Endothelial cell of coronary artery (primary cell): ENCODE data around the gene INS. TPM values are rescaled to one million over a fixed set of nuclear protein-coding genes. Genes with fewer than 3 reads are reported as not detected.

Source experiments
- total RNA-seq: library from RNA; depleted of rRNA; stranded (reverse); fragments of >200 nt; gene quantifications from 2 replicates; pipeline ENCODE4 v1.2.3, GENCODE V29; 2014

The INS gene
- not detected in 2 replicates for total RNA-seq

DNA sequence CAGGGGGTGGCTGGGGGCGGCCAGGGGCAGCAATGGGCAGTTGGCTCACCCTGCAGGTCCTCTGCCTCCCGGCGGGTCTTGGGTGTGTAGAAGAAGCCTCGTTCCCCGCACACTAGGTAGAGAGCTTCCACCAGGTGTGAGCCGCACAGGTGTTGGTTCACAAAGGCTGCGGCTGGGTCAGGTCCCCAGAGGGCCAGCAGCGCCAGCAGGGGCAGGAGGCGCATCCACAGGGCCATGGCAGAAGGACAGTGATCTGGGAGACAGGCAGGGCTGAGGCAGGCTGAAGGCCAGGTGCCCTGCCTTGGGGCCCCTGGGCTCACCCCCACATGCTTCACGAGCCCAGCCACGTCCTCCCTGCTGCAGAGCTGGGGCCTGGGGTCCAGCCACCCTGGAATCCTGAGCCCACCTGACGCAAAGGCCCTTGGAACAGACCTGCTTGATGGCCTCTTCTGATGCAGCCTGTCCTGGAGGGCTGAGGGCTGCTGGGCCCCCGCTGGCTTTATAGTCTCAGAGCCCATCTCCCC is at the start of gene INS:
TSS of gene INS (minus strand) at position 474 of the 524 bp plus-strand sequence. CDS start at position 236, 238 bp downstream.

DNA sequence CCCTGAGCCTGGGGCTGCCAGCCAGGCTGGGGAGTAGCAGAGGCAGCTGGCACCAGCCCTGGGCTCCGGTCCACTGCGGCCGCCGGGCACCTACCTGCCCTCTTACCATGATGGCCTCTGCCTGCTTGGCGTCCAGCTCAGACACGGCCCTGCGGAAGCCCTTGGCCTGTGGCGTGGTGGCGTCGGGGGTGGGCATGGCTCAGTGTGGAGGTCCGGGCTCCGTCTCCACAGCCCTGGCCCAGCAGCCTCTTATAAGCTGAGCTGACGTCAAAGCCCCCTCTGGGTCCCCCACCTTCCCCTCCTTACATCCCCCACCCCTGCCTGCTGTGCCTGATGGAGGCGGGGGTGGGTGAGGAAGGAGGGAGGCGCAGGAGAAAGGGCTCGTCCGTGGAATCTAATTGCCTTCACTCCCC is 10.6 kb upstream of the INS start, which contains the start of gene TH:
TSS of gene TH (minus strand) at position 225 of the 413 bp plus-strand sequence. CDS start at position 196, 29 bp downstream.

DNA sequence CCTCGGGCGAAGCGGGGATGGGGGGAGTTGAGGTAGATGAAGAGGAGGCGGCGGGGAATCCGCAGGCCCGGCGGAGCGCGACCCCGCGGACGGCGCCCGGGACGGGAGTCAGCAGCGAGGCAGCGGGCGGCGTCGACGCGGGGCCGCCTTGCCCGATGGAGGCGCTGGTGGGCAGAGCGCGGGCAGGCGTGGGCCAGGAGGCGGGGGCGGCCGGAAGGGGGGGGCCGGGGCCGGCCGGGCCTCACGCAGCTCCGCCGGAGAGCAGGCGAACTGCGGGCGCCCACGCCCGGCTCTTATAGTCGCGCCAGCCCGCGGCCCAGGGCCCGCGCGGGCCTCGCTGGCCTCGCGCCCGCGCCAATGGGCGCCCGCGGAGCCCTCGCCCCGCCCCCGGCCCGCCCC is 21.9 kb downstream of the INS start, which contains the start of gene IGF2:
TSS of gene IGF2 (minus strand) at position 267 of the 399 bp plus-strand sequence. CDS start 3,866 bp downstream, outside the sequence.

Other genes starting within 250 kb of the INS start
- not detected in 2 replicates for gene TNNT3, start 241.5 kb downstream of the INS start, total RNA-seq
- 65.0 and 96.8 TPM in 2 replicates for gene MRPL23, start 213.9 kb downstream of the INS start, total RNA-seq
- 1.1 and 2.3 TPM in 2 replicates for gene H19, start 163.4 kb downstream of the INS start, total RNA-seq
- gene IGF2, start 21.8 kb downstream of the INS start, total RNA-seq = 3.6 and 4.7 TPM in 2 replicates
- not detected in 2 replicates for gene TH, start 10.6 kb upstream of the INS start, total RNA-seq
- gene ASCL2, start 109.4 kb upstream of the INS start, total RNA-seq = not detected in 2 replicates
- gene C11orf21, start 140.7 kb upstream of the INS start, total RNA-seq = not detected in 2 replicates
- gene TSPAN32, start 140.8 kb upstream of the INS start, total RNA-seq = not detected in 2 replicates
- 148 and 282 TPM in 2 replicates for gene CD81, start 216.1 kb upstream of the INS start, total RNA-seq
- gene TSSC4, start 239.5 kb upstream of the INS start, total RNA-seq = 73.1 and 73.2 TPM in 2 replicates